Natural killer cell (primary cell): Measurements from ENCODE around the gene GALNT12. TPM values are rescaled to one million over a fixed set of nuclear protein-coding genes. Genes with fewer than 3 reads are reported as not detected.

Source experiments
- ATAC-seq, 3 donors: fragments of 150-1000 bp in 2 of 3; fragments of 200-7000 bp in 1 of 3; cut with Tn5 transposase; 1 replicate in 1 of 3; 2 replicates in 2 of 3; pipeline ENCODE4 v1.10.0; 2021; ENCODE audit warnings: mild to moderate bottlenecking in 2 of 3, moderate library complexity in 2 of 3
- DNase-seq, 2 donors: peaks; one replicate each; pipeline versions ENCODE4 v3.0.0 to v3.0.0-alpha.2; 2013 to 2021; ENCODE audit warnings: mixed read lengths in 1 of 2
- H3K27ac ChIP-seq: one replicate; pipeline ENCODE4 v1.5.1; 2013; ENCODE audit warnings: mild to moderate bottlenecking, low read length
- H3K27me3 ChIP-seq: one replicate; pipeline ENCODE4 v1.6.1; 2013; ENCODE audit warnings: low read length; ENCODE audit not compliant: control insufficient read depth, insufficient read depth
- H3K36me3 ChIP-seq: one replicate; pipeline ENCODE4 v1.6.1; 2013; ENCODE audit warnings: low read length; ENCODE audit not compliant: control insufficient read depth, insufficient read depth
- H3K4me1 ChIP-seq: one replicate; pipeline ENCODE4 v1.6.1; 2013; ENCODE audit warnings: low read length; ENCODE audit not compliant: control insufficient read depth, insufficient read depth
- H3K4me3 ChIP-seq: one replicate; pipeline ENCODE4 v1.5.1; 2013; ENCODE audit warnings: low read length
- H3K9me3 ChIP-seq: one replicate; pipeline ENCODE4 v1.6.1; 2013; ENCODE audit warnings: low read length; ENCODE audit not compliant: control insufficient read depth, insufficient read depth
- H3K27ac Mint-ChIP-seq, 2 donors: one replicate each; pipeline ENCODE4 v1.8.0; 2022; ENCODE audit warnings: mild to moderate bottlenecking in 2 of 2, mixed read lengths in 2 of 2, moderate library complexity in 1 of 2
- H3K27me3 Mint-ChIP-seq, 2 donors: one replicate each; pipeline ENCODE4 v1.8.0; 2022; ENCODE audit warnings: low read depth in 2 of 2, mixed read lengths in 2 of 2
- H3K36me3 Mint-ChIP-seq: one replicate; pipeline ENCODE4 v1.8.0; 2022; ENCODE audit warnings: mixed read lengths
- H3K4me1 Mint-ChIP-seq, 2 donors: one replicate each; pipeline ENCODE4 v1.8.0; 2022; ENCODE audit warnings: mixed read lengths in 2 of 2
- H3K4me3 Mint-ChIP-seq: one replicate; pipeline ENCODE4 v1.8.0; 2022; ENCODE audit warnings: mild to moderate bottlenecking, moderate library complexity, mixed read lengths
- H3K9me3 Mint-ChIP-seq, 2 donors: one replicate each; pipeline ENCODE4 v1.8.0; 2022; ENCODE audit warnings: mixed read lengths in 2 of 2
- CTCF ChIP-seq: fragments of 200-600 bp; IDR thresholded peaks from one replicate; pipeline ENCODE4 v1.8.0; 2022; ENCODE audit warnings: antibody characterized with exemption
- WGBS: methylation state at CpG from one replicate; pipeline ENCODE4 v1.1.7; 2013; ENCODE audit warnings: missing lambda C conversion rate; ENCODE audit not compliant: insufficient coverage; 5-methylcytosine and 5-hydroxymethylcytosine counted together
- intact Hi-C: fragments of 100-400 bp; cut with micrococcal nuclease; formaldehyde crosslinking; loops from one replicate; pipeline ENCODE4 v1.14.2; 2022
- total RNA-seq, 4 donors: library from RNA; stranded (reverse); fragments of 120-200 nt in 1 of 4; gene quantifications; one replicate each; pipeline versions ENCODE4 v1.2.3 to v1.2.4, GENCODE V29; 2013 to 2022

Gene GALNT12
- total RNA-seq, 3 donors from 2014 or later (not counting 1 experiment from before 2014, with no cell fraction given): 9.1 to 9.4 (median 9.4) TPM

GRCh38 chr9:98787766-98788335 is 19.6 kb upstream of the GALNT12 start:
- ATAC-seq: no peak
- no peak overlapping the region for H3K27ac ChIP-seq
- peaks cover 7% of the 10 kb centered on the region for H3K4me1 ChIP-seq
- no peak for TF ChIP-seq CTCF
- no peak overlapping the region for H3K4me3 Mint-ChIP-seq
- H3K4me3 ChIP-seq: no peak overlapping the region
- no peaks in the 10 kb centered on the region for H3K9me3 ChIP-seq
- H3K4me1 Mint-ChIP-seq: peaks cover 8 to 15% of the 10 kb centered on the region in 2 donors
- H3K27me3 Mint-ChIP-seq: no peaks in the 10 kb centered on the region
- intact Hi-C loops: no loop called here
- no peaks in the 10 kb centered on the region for H3K36me3 Mint-ChIP-seq
- no peaks in the 10 kb centered on the region for H3K27me3 ChIP-seq
- H3K9me3 Mint-ChIP-seq: no peaks in the 10 kb centered on the region
- H3K27ac Mint-ChIP-seq: no peak overlapping the region
- no peak for DNase-seq
- 96% methylated on average over 12 of the region's 12 CpGs for WGBS
- H3K36me3 ChIP-seq: peaks cover 2% of the 10 kb centered on the region

GRCh38 chr9:98789483-98790133 is 17.9 kb upstream of the GALNT12 start:
- H3K36me3 ChIP-seq: no peaks in the 10 kb centered on the region
- WGBS: 97% methylated on average over 5 of the region's 5 CpGs
- H3K9me3 ChIP-seq: no peaks in the 10 kb centered on the region
- H3K4me3 Mint-ChIP-seq: no peak overlapping the region
- H3K27ac Mint-ChIP-seq: no peak overlapping the region
- no peak overlapping the region for H3K4me3 ChIP-seq
- H3K4me1 ChIP-seq: peaks cover 7% of the 10 kb centered on the region
- H3K36me3 Mint-ChIP-seq: no peaks in the 10 kb centered on the region
- no peak overlapping the region for H3K27ac ChIP-seq
- H3K4me1 Mint-ChIP-seq: peaks cover 12 to 17% of the 10 kb centered on the region in 2 donors
- no peaks in the 10 kb centered on the region for H3K27me3 ChIP-seq
- intact Hi-C loops: loop anchor here (2.0 to 5.0 kb wide), 2 partner anchors 252 to 475 kb away; no protein-coding TSS in a partner anchor
- TF ChIP-seq CTCF: no peak
- ATAC-seq (no peak), DNase-seq (no peak)
- no peaks in the 10 kb centered on the region for H3K27me3 Mint-ChIP-seq
- H3K9me3 Mint-ChIP-seq: no peaks in the 10 kb centered on the region

- Histone ChIP-seq H3K36me3 (no peaks in the 10 kb centered on the region), H3K27me3 (no peaks in the 10 kb centered on the region), H3K27ac (no peak overlapping the region), H3K9me3 (no peaks in the 10 kb centered on the region), H3K4me3 (no peak overlapping the region), H3K4me1 (peaks cover 8% of the 10 kb centered on the region)
- no peak overlapping the region for H3K27ac Mint-ChIP-seq
- no peak overlapping the region for H3K4me3 Mint-ChIP-seq
- no peaks in the 10 kb centered on the region for H3K27me3 Mint-ChIP-seq
- no peak for TF ChIP-seq CTCF
- ATAC-seq (no peak), DNase-seq (no peak)
- peaks cover 18 to 23% of the 10 kb centered on the region in 2 donors for H3K4me1 Mint-ChIP-seq
- intact Hi-C loops: loop anchor here (2.0 to 5.0 kb wide), 2 partner anchors 253 to 475 kb away; no protein-coding TSS in a partner anchor
- no peaks in the 10 kb centered on the region for H3K36me3 Mint-ChIP-seq
- WGBS: 96% methylated on average over 25 of the region's 25 CpGs
- H3K9me3 Mint-ChIP-seq: no peaks in the 10 kb centered on the region
Observed at GRCh38 chr9:98790134-98790841, 17.2 kb upstream of the GALNT12 start.
